Bronchial smooth muscle cell (primary cell): ENCODE results near the gene ZSCAN9. TPM values are rescaled to one million over a fixed set of nuclear protein-coding genes. Genes with fewer than 3 reads are reported as not detected.

Experiments used
- total RNA-seq: library from RNA; depleted of rRNA; stranded (reverse); fragments of >200 nt; gene quantifications from 2 replicates; pipeline ENCODE4 v1.2.1, GENCODE V29; 2014

The ZSCAN9 gene
- 9.3 and 9.5 TPM in 2 replicates for total RNA-seq

GRCh38 chr6:28225056-28225834, at the start of gene ZSCAN9:
Gene ZSCAN9 (plus strand): TSS chr6:28225275. CDS start chr6:28227085, 1,810 bp downstream.

GRCh38 chr6:28252009-28252975, 27.2 kb downstream of the ZSCAN9 start, which contains the start of gene ZKSCAN4:
Gene ZKSCAN4 (minus strand): TSS chr6:28252269. CDS start chr6:28251980, 289 bp downstream.

GRCh38 chr6:28258877-28259777, 34.1 kb downstream of the ZSCAN9 start, which contains the start of gene NKAPL:
Gene NKAPL (plus strand): TSS chr6:28259297. CDS start chr6:28259372, 75 bp downstream.

DNA sequence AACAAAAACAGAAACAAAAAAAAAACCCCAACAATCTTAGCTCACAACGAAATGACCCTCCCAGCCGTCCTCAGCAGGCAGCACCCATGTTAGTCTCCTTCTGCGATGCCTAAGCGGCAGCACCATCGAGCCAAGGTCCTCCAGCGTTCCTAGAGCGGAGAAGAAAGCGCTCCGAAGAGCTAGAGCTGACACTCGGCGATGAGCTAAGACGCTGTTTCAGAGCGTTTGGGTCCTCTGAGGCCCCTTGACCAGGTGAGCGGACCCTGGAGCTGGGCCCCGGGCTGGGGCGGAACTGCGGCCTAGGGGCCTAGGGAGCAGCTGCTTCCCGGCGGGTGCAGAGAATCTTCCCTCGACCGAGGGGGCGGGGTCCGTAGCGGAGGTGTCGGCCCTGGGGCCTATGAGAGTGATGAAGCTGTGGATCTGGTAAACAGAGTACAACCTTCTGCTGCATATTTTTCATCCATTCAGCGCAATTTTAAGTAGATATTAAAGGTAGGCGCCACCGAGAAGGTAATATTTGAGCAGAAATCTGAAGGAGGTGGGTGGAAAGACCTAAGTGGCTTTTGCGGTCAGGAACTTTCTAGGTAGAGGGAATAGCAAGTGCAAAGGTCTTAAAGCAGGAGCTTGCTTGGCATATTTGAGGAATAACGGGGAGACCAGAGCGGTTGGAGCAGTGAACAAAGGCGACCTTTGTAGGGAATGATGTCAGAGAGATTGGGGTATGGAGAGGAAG, 42.1 kb downstream of the ZSCAN9 start, which contains the start of gene ZSCAN26:
Gene ZSCAN26, plus strand, starts transcription at position 182 of the 733 bp plus-strand sequence. CDS start 4,777 bp downstream, outside the sequence.

GRCh38 chr6:28281288-28282064, 56.4 kb downstream of the ZSCAN9 start, which contains the start of gene PGBD1:
Gene PGBD1 (plus strand): TSS chr6:28281572. CDS start chr6:28283814, 2,242 bp downstream.

Other genes with a start within 250 kb of the ZSCAN9 start
- 0.47 and 0.52 TPM in 2 replicates for gene ZNF165, start 144.7 kb upstream of the ZSCAN9 start, total RNA-seq
- gene ZSCAN16, start 100.7 kb upstream of the ZSCAN9 start, total RNA-seq: 2.0 and 3.3 TPM in 2 replicates
- 13.1 and 13.6 TPM in 2 replicates for gene ZKSCAN8, start 83.4 kb upstream of the ZSCAN9 start, total RNA-seq
- 5.5 and 7.3 TPM in 2 replicates for gene ZKSCAN4, start 27.0 kb downstream of the ZSCAN9 start, total RNA-seq
- gene NKAPL, start 34.0 kb downstream of the ZSCAN9 start, total RNA-seq: 0.26 and 2.0 TPM in 2 replicates
- gene ZSCAN26, start 41.9 kb downstream of the ZSCAN9 start, total RNA-seq: 16.7 and 19.1 TPM in 2 replicates
- gene PGBD1, start 56.3 kb downstream of the ZSCAN9 start, total RNA-seq: 3.8 and 4.5 TPM in 2 replicates
- gene ZSCAN31, start 110.9 kb downstream of the ZSCAN9 start, total RNA-seq: 38.8 and 53.0 TPM in 2 replicates
- gene ZKSCAN3, start 124.7 kb downstream of the ZSCAN9 start, total RNA-seq: 4.7 and 6.4 TPM in 2 replicates
- gene ZSCAN12, start 174.5 kb downstream of the ZSCAN9 start, total RNA-seq: 4.9 and 5.2 TPM in 2 replicates
- 5.7 and 6.1 TPM in 2 replicates for gene ZSCAN23, start 218.2 kb downstream of the ZSCAN9 start, total RNA-seq